ENCODE data around the gene LPIN2. TPM values are rescaled to one million over a fixed set of nuclear protein-coding genes. Genes with fewer than 3 reads are reported as not detected.
A peak's percentile ranks its signal among the peaks of the same experiment; 100 is the strongest.
"Not testable (repeated sequence)": the region's sequence is repeated elsewhere in the genome, so short reads cannot be mapped to it uniquely, and the experiment has no call there.

LPIN2 gene
- total and polyA plus RNA-seq, 2 experiments from 2014 or later, result 9.0 to 10.8 TPM

GRCh38 chr18:3032721-3033120, 19.8 kb upstream of the LPIN2 start:
- Histone ChIP-seq H3K9me2 (ENCODE audit: insufficient read depth) (no peaks in the 10 kb centered on the region), H3K36me3 (ENCODE audit: insufficient read depth) (no peaks in the 10 kb centered on the region), H2AFZ (no peak overlapping the region), H3F3A (replicated peaks; ENCODE audit: low read depth) (no peaks in the 10 kb centered on the region), H3K27me3 (ENCODE audit: insufficient read depth) (no peaks in the 10 kb centered on the region), H3K4me3 (no peak overlapping the region), H3K79me2 (replicated peaks; ENCODE audit: insufficient read depth) (no peaks in the 10 kb centered on the region), H3K4me1 (ENCODE audit: insufficient read depth) (no peaks in the 10 kb centered on the region), H4K20me1 (replicated peaks; ENCODE audit: insufficient read depth) (no peaks in the 10 kb centered on the region), H3K27ac (ENCODE audit: low read depth) (no peak overlapping the region), H3K4me2 (no peak overlapping the region)
- TF ChIP-seq NANOG (IDR thresholded peaks at IDR 0.05; ENCODE audit: borderline replicate concordance) (no peak), EZH2 (IDR thresholded peaks at IDR 0.05; ENCODE audit: low read depth, unreplicated experiment) (no peak), CREB1 (CRISPR knock-in tag; IDR thresholded peaks at IDR 0.05; ENCODE audit: low read depth) (no peak), STAT1 (IDR thresholded peaks at IDR 0.05; ENCODE audit: unreplicated experiment) (no peak), ETS1 (IDR thresholded peaks at IDR 0.05) (no peak), ZNF114 (CRISPR knock-in tag; IDR thresholded peaks at IDR 0.05) (no peak), ZNF331 (CRISPR knock-in tag; IDR thresholded peaks at IDR 0.05; ENCODE audit: low read depth) (no peak)
- DNase-seq (ENCODE audit: low spot score) (no peak), ATAC-seq (no peak)
- Mint-ChIP-seq H3K4me3 (no peak overlapping the region), H3K4me1 (peaks cover 10% of the 10 kb centered on the region; the same call in 2 of the 3 replicates), H3K27me3 (ENCODE audit: insufficient read depth, low read depth, poor library complexity) (peaks cover 2% of the 10 kb centered on the region), H3K9me3 (no peaks in the 10 kb centered on the region; the same call in 2 of the 3 replicates), H3K27ac (no peak overlapping the region), H3K36me3 (ENCODE audit: low read depth) (no peaks in the 10 kb centered on the region)

- Mint-ChIP-seq H3K4me1 (peaks cover 16% of the 10 kb centered on the region), H3K27me3 (ENCODE audit: insufficient read depth, low read depth, poor library complexity) (peaks cover 2% of the 10 kb centered on the region), H3K36me3 (ENCODE audit: low read depth) (no peaks in the 10 kb centered on the region), H3K4me3 (no peak overlapping the region), H3K9me3 (no peaks in the 10 kb centered on the region), H3K27ac (no peak overlapping the region; the same call in 1 of the 2 replicates)
- Histone ChIP-seq H4K20me1 (replicated peaks; ENCODE audit: insufficient read depth) (no peaks in the 10 kb centered on the region), H3K79me2 (replicated peaks; ENCODE audit: insufficient read depth) (no peaks in the 10 kb centered on the region), H3K9me2 (ENCODE audit: insufficient read depth) (no peaks in the 10 kb centered on the region), H2AFZ (peak overlapping the region; percentile 85), H3K4me1 (ENCODE audit: insufficient read depth) (no peaks in the 10 kb centered on the region), H3K27ac (ENCODE audit: low read depth) (no peak overlapping the region), H3K4me2 (no peak overlapping the region), H3K36me3 (ENCODE audit: insufficient read depth) (no peaks in the 10 kb centered on the region), H3F3A (replicated peaks; ENCODE audit: low read depth) (no peaks in the 10 kb centered on the region), H3K27me3 (ENCODE audit: insufficient read depth) (no peaks in the 10 kb centered on the region), H3K4me3 (no peak overlapping the region)
- DNase-seq (ENCODE audit: low spot score) (no peak), ATAC-seq (peak; percentile 34; the same call in 2 of the 3 replicates)
- no peak for TF ChIP-seq EZH2phosphoT487 (IDR thresholded peaks at IDR 0.05; ENCODE audit: unreplicated experiment)
- no peak for TF ChIP-seq CREB1 (CRISPR knock-in tag; IDR thresholded peaks at IDR 0.05; ENCODE audit: low read depth)
- no peak for TF ChIP-seq REST (IDR thresholded peaks at IDR 0.05; ENCODE audit: unreplicated experiment)
- no peak for TF ChIP-seq JUNB (IDR thresholded peaks at IDR 0.05; ENCODE audit: unreplicated experiment)
Measured at GRCh38 chr18:3029215-3029952, 16.4 kb upstream of the LPIN2 start.

GRCh38 chr18:3028115-3028514, 15.2 kb upstream of the LPIN2 start:
- H3K4me3 Mint-ChIP-seq; H4K20me1 ChIP-seq (replicated peaks; ENCODE audit: insufficient read depth); H3K9me2 ChIP-seq (ENCODE audit: insufficient read depth); H3K36me3 Mint-ChIP-seq (ENCODE audit: low read depth); H3K36me3 ChIP-seq (ENCODE audit: insufficient read depth); H3F3A ChIP-seq (replicated peaks; ENCODE audit: low read depth); H3K4me1 ChIP-seq (ENCODE audit: insufficient read depth); H3K9me3 Mint-ChIP-seq; H3K27ac ChIP-seq (ENCODE audit: low read depth); DNase-seq (ENCODE audit: low spot score); H3K27me3 ChIP-seq (ENCODE audit: insufficient read depth); H3K4me3 ChIP-seq; H3K27me3 Mint-ChIP-seq (ENCODE audit: insufficient read depth, low read depth, poor library complexity); H3K4me2 ChIP-seq; H3K27ac Mint-ChIP-seq; H3K79me2 ChIP-seq (replicated peaks; ENCODE audit: insufficient read depth); ATAC-seq: not testable (repeated sequence)
- peak overlapping the region; percentile 75 for H2AFZ ChIP-seq
- peaks cover 16% of the 10 kb centered on the region for H3K4me1 Mint-ChIP-seq
